ENCODE measurements around the gene TCF7L2.

- TF ChIP-seq GATA2 (IDR thresholded peaks at IDR 0.05; ENCODE audit: low read depth, low read length) (no peak), GATA3 (IDR thresholded peaks at IDR 0.05; ENCODE audit: low read depth, low read length) (no peak)
Measured at GRCh38 chr10:113182154-113182553, 232.1 kb downstream of the TCF7L2 start.

Measured in SH-SY5Y (cell line).